B cell (primary cell): ENCODE results near the gene RASAL3. TPM values are rescaled to one million over a fixed set of nuclear protein-coding genes. Genes with fewer than 3 reads are reported as not detected.

Experiments used
- ATAC-seq: fragments of 200-7000 bp; cut with Tn5 transposase; one replicate; pipeline ENCODE4 v1.10.0; 2021; ENCODE audit warnings: low read depth, mild to moderate bottlenecking, moderate number of reproducible peaks, moderate library complexity
- CTCF ChIA-PET: fragments of 350-600 bp; sonication (Branson Sonifier 250); formaldehyde crosslinking; loops from one replicate; lab custom pipeline; 2021; ENCODE audit warnings: antibody characterized with exemption, inconsistent platforms; lab: Charles Lee
- POLR2A ChIA-PET: fragments of 350-600 bp; sonication (Branson Sonifier 250); formaldehyde crosslinking; loops from one replicate; lab custom pipeline; 2021; ENCODE audit warnings: antibody characterized with exemption; lab: Charles Lee
- DNase-seq: peaks from one replicate; pipeline ENCODE4 v3.0.0; 2013
- H2AFZ ChIP-seq: 2 replicates; pipeline ENCODE4 v1.6.1; 2012; ENCODE audit warnings: mild to moderate bottlenecking, low read depth, low read length; ENCODE audit not compliant: insufficient read depth, poor library complexity, severe bottlenecking
- H3K27ac ChIP-seq, 2 donors: 1 replicate in 1 of 2; 2 replicates in 1 of 2; pipeline ENCODE4 v1.5.1; 2012 to 2013; ENCODE audit warnings: low read length in 2 of 2, mild to moderate bottlenecking in 2 of 2, moderate library complexity in 1 of 2
- H3K27me3 ChIP-seq, 4 experiments: fragments of 200-600 bp in 1 of 4; sonication (generic) in 1 of 4; replicated peaks in 1 of 4; 1 replicate in 2 of 4; 2 replicates in 2 of 4; pipeline versions ENCODE4 v1.6.1 to v1.7.0; 2013 to 2016; ENCODE audit warnings: low read length in 3 of 4, mild to moderate bottlenecking in 2 of 4, mixed read lengths in 1 of 4, moderate library complexity in 1 of 4; ENCODE audit not compliant: insufficient read depth in 4 of 4, control insufficient read depth in 3 of 4; ENCODE audit errors: control extremely low read depth in 1 of 4
- H3K36me3 ChIP-seq, 2 experiments: replicated peaks in 1 of 2; 1 replicate in 1 of 2; 2 replicates in 1 of 2; pipeline versions ENCODE4 v1.6.1 to v1.7.1; 2013; ENCODE audit warnings: low read length in 1 of 2; ENCODE audit not compliant: insufficient read depth in 2 of 2, control insufficient read depth in 1 of 2; ENCODE audit errors: control extremely low read depth in 1 of 2, extremely low read depth in 1 of 2
- H3K4me1 ChIP-seq, 2 donors: fragments of 200-600 bp in 1 of 2; sonication (generic) in 1 of 2; 1 replicate in 1 of 2; 2 replicates in 1 of 2; pipeline versions ENCODE4 v1.5.1 to v1.6.1; 2013 to 2017; ENCODE audit warnings: low read length in 2 of 2; ENCODE audit not compliant: control insufficient read depth in 2 of 2, insufficient read depth in 2 of 2
- H3K4me2 ChIP-seq: replicated peaks from 2 replicates; pipeline ENCODE3; 2012; ENCODE audit warnings: mild to moderate bottlenecking, low read depth, low read length; ENCODE audit not compliant: poor library complexity, severe bottlenecking
- H3K4me3 ChIP-seq, 5 experiments: fragments of 200-600 bp in 1 of 5; sonication (generic) in 1 of 5; 1 replicate in 3 of 5; 2 replicates in 2 of 5; pipeline versions ENCODE4 v1.5.1 to v1.7.0; 2011 to 2016; ENCODE audit warnings: low read length in 4 of 5, mild to moderate bottlenecking in 4 of 5, low read depth in 2 of 5, control low read depth in 1 of 5, moderate library complexity in 1 of 5; ENCODE audit not compliant: insufficient read depth in 1 of 5; ENCODE audit errors: control extremely low read depth in 1 of 5, extremely low read depth in 1 of 5
- H3K79me2 ChIP-seq: fragments of 200-600 bp; sonication (generic); one replicate; pipeline ENCODE4 v1.6.0; 2016; ENCODE audit warnings: low read length; ENCODE audit not compliant: control insufficient read depth, insufficient read depth
- H3K9ac ChIP-seq: fragments of 200-600 bp; sonication (generic); 2 replicates; pipeline ENCODE4 v1.6.1; 2017; ENCODE audit warnings: mild to moderate bottlenecking, low read length, moderate library complexity
- H3K9me3 ChIP-seq, 3 donors: one replicate each; pipeline versions ENCODE4 v1.6.1 to v1.7.1; 2013; ENCODE audit warnings: low read length in 2 of 3; ENCODE audit not compliant: control insufficient read depth in 2 of 3, insufficient read depth in 1 of 3; ENCODE audit errors: control extremely low read depth in 1 of 3
- H4K20me1 ChIP-seq: 2 replicates; pipeline ENCODE4 v1.6.0; 2012; ENCODE audit warnings: mild to moderate bottlenecking, low read length; ENCODE audit not compliant: insufficient read depth, control insufficient read depth, poor library complexity, severe bottlenecking
- H3K27ac Mint-ChIP-seq: one replicate; pipeline ENCODE4 v1.8.0; 2021; ENCODE audit warnings: mixed read lengths
- H3K27me3 Mint-ChIP-seq: one replicate; pipeline ENCODE4 v1.8.0; 2021; ENCODE audit warnings: mixed read lengths
- H3K4me1 Mint-ChIP-seq: one replicate; pipeline ENCODE4 v1.8.0; 2021; ENCODE audit warnings: mixed read lengths
- H3K4me3 Mint-ChIP-seq: one replicate; pipeline ENCODE4 v1.8.0; 2021; ENCODE audit warnings: mixed read lengths
- H3K9me3 Mint-ChIP-seq: one replicate; pipeline ENCODE4 v1.8.0; 2022; ENCODE audit warnings: mixed read lengths; ENCODE audit not compliant: insufficient read depth
- CTCF ChIP-seq: fragments of 200-600 bp; IDR thresholded peaks from one replicate; pipeline ENCODE4 v1.8.0; 2022; ENCODE audit warnings: antibody characterized with exemption, mild to moderate bottlenecking
- EZH2 ChIP-seq: IDR thresholded peaks from 2 replicates; pipeline ENCODE4 v1.6.1; 2012; ENCODE audit warnings: borderline replicate concordance, low read depth, mild to moderate bottlenecking, moderate library complexity, low read length; ENCODE audit not compliant: insufficient read depth, poor library complexity, severe bottlenecking
- WGBS: methylation state at CpG from one replicate; pipeline ENCODE4 v1.1.5; 2013; ENCODE audit warnings: missing lambda C conversion rate; ENCODE audit not compliant: insufficient coverage; 5-methylcytosine and 5-hydroxymethylcytosine counted together
- intact Hi-C: fragments of 100-400 bp; cut with micrococcal nuclease; formaldehyde crosslinking; loops from one replicate; pipeline ENCODE4 v1.10.0; 2022
- polyA plus RNA-seq: library from polyadenylated mRNA; depleted of rRNA; stranded (reverse); fragments of >200 nt; gene quantifications from 2 replicates; pipeline ENCODE4 v1.2.3, GENCODE V29; 2012
- total RNA-seq, 2 donors: library from RNA; stranded (reverse); fragments of 120-200 nt in 1 of 2; gene quantifications; 1 replicate in 1 of 2; 2 replicates in 1 of 2; pipeline versions ENCODE4 v1.2.3 to v1.2.4, GENCODE V29; 2013 to 2022

The RASAL3 gene
- total and polyA plus RNA-seq, 2 donors (not counting 1 experiment from before 2014, with no cell fraction given), result 95.3 to 154 TPM

- intact Hi-C loops, result no loop called here
- peak overlapping the region; percentile 98 for H3K4me2 ChIP-seq
- no peak for ATAC-seq
- no peaks in the 10 kb centered on the region for H3K9me3 Mint-ChIP-seq
- H3K27me3 ChIP-seq, result no peaks in the 10 kb centered on the region
- DNase-seq, result no peak
- peaks cover 50% of the 10 kb centered on the region for H4K20me1 ChIP-seq
- TF ChIP-seq EZH2 (no peak), CTCF (no peak)
- ChIA-PET POLR2A (interaction anchor here (0.6 kb wide), 1 partner anchor 1836 kb away, joined by 3 read pairs; no protein-coding TSS in a partner anchor), CTCF (interaction anchor here (1.4 kb wide), 1 partner anchor 11 kb away, joined by 7 read pairs; the partner anchor contains the start of gene AKAP8L)
- H3K27ac ChIP-seq, result no peak overlapping the region
- 95% methylated on average over 10 of the region's 10 CpGs for WGBS
- H3K4me1 ChIP-seq, result peaks cover 24 to 32% of the 10 kb centered on the region in 2 donors
- peaks cover 0 to 18% of the 10 kb centered on the region in 2 experiments for H3K36me3 ChIP-seq
- no peak overlapping the region for H3K9ac ChIP-seq
- peaks cover 29% of the 10 kb centered on the region for H3K4me1 Mint-ChIP-seq
- H3K4me3 ChIP-seq, result no peak overlapping the region
- peaks cover 37% of the 10 kb centered on the region for H3K79me2 ChIP-seq
- no peak overlapping the region for H2AFZ ChIP-seq
- H3K9me3 ChIP-seq, result peaks cover 0 to 7% (median 0%) of the 10 kb centered on the region in 3 donors
- peak overlapping the region; percentile 41 for H3K27ac Mint-ChIP-seq
- no peaks in the 10 kb centered on the region for H3K27me3 Mint-ChIP-seq
- H3K4me3 Mint-ChIP-seq, result peak overlapping the region; percentile 94
These were observed 33.7 kb downstream of the RASAL3 start for GRCh38 chr19:15430526-15431120.

GRCh38 chr19:15429825-15430467, 34.4 kb downstream of the RASAL3 start:
- Mint-ChIP-seq H3K27me3 (no peaks in the 10 kb centered on the region), H3K9me3 (no peaks in the 10 kb centered on the region), H3K4me3 (peak overlapping the region; percentile 94), H3K4me1 (peaks cover 29% of the 10 kb centered on the region), H3K27ac (no peak overlapping the region)
- Histone ChIP-seq H3K79me2 (peaks cover 37% of the 10 kb centered on the region), H4K20me1 (peaks cover 50% of the 10 kb centered on the region), H3K36me3 (peaks cover 0 to 24% of the 10 kb centered on the region in 2 experiments), H2AFZ (no peak overlapping the region), H3K27me3 (no peaks in the 10 kb centered on the region), H3K27ac (no peak overlapping the region), H3K4me1 (peaks cover 24 to 32% of the 10 kb centered on the region in 2 donors), H3K9ac (no peak overlapping the region), H3K4me2 (no peak overlapping the region), H3K9me3 (peaks cover 0 to 7% (median 0%) of the 10 kb centered on the region in 3 donors), H3K4me3 (no peak overlapping the region)
- ChIA-PET CTCF (interaction anchor here (2.4 kb wide), 1 partner anchor 11 kb away, joined by 13 read pairs; the partner anchor contains the start of gene AKAP8L), POLR2A (no interaction called here)
- ATAC-seq (no peak), DNase-seq (no peak)
- intact Hi-C loops, result no loop called here
- WGBS, result 97% methylated on average over 22 of the region's 24 CpGs
- no peak for TF ChIP-seq EZH2
- TF ChIP-seq CTCF, result no peak
